NCI-H2227 treated with DMSO at 0.1 percent for 48 hours (cell line): Measurements from ENCODE around the gene SLC27A2.

Experiments
- DNase-seq: peaks from one replicate; lab custom pipeline; 2025; lab: John Stamatoyannopoulos, UW

Gene SLC27A2

DNA sequence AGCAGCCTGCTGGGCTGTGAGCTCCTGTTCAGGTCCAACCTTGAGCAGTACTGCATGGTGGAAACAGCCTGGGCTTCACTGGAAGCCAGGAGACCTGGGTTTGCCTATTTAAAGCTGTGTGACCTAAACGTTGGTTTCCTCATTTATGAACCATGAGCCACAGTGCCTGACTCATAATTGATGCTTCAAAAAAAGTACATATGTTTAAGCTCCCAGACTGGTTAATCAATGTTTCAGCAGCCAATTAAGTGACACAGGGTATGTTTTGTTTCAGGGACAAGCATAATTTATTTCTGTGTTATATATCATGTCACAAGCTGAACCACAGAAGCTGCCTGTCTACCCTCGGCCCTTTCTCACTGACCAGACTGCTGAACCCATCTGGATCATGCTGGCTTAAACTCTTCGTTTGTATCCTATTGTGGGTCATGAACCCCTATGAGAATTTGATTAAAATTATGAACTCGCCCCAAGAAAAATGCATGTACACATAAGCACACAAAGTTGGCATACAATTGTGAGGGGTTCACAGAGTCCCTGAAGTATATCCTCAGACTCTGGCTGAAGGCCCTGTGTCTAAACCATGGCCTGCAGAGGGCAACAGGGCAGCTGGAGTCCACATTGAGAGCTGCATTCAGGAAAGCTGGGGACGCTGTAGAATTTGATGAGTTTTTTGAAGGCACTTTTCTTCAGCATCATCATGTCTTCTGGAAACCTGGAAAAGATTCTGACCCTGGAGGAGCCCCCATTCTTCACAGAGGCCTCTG lies 59.9 kb downstream of the SLC27A2 start:
- no peak for DNase-seq

DNA sequence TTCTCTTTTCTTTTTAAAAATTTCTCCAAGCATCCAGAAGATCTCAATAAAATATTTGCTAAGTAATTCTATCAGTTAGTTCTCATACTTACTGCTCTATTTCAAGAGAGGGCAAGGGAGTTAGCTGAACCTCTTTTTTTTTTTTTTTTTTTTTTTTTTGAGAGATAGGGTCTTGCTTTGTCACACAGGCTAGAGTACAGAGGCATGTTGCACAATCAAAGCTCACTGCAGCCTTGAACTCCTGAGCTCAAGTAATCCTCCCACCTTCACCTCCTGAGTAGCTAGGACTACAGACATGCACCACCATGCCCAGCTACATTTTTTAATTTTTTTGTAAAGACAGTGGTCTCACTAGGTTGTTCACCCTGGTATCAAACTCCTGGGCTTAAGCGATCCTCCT lies 62.2 kb downstream of the SLC27A2 start:
- DNase-seq: no peak

DNA sequence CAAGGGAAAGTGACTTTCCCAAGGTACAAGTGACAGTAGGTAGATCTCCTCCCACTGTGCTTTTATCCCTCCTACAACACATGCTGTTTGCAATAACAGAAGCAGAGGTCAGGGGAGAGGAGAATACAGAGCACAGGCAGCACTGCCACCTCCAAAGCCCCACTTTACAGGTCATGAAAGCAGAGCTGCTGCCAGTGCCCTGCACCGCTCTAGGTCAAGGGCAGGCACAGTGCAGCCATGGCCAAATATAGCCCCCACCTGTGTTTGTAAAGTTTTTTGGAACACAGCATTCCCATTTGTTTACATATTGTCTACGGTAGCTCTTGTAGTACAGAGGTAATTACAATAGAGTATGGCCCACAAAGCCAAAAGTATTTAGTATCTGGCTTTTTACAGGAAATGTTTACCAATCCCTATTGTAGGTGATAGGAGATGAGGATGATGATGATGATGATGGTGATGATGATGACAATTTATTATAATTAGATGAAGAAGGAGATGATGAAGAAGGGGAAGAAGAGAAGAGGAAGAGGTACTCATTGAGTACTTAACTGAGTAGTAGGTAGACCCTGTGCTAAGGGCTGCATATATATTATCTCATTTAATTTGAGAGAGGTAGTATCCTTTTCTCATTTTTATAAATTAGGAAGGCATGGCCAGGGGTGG lies 63.1 kb downstream of the SLC27A2 start:
- DNase-seq: no peak

DNA sequence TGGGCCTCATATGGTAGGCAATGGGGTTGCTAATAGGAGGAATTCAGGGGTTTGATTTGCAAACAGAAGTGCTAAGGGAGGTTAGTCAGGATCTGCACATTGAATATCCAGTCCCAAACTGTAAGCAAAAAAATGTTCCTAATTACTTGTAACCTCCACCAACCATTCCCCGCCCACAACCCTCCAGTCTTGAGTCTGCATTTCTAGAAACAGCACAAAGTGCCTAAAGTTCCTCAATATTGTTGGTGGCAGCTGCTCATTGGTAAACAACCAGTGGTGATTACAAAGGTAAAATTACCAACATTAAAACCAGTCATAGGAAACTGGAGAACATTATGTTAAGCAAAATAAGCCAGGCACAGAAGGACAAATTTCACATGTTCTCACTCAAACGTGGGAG lies 64.6 kb downstream of the SLC27A2 start:
- no peak for DNase-seq

DNA sequence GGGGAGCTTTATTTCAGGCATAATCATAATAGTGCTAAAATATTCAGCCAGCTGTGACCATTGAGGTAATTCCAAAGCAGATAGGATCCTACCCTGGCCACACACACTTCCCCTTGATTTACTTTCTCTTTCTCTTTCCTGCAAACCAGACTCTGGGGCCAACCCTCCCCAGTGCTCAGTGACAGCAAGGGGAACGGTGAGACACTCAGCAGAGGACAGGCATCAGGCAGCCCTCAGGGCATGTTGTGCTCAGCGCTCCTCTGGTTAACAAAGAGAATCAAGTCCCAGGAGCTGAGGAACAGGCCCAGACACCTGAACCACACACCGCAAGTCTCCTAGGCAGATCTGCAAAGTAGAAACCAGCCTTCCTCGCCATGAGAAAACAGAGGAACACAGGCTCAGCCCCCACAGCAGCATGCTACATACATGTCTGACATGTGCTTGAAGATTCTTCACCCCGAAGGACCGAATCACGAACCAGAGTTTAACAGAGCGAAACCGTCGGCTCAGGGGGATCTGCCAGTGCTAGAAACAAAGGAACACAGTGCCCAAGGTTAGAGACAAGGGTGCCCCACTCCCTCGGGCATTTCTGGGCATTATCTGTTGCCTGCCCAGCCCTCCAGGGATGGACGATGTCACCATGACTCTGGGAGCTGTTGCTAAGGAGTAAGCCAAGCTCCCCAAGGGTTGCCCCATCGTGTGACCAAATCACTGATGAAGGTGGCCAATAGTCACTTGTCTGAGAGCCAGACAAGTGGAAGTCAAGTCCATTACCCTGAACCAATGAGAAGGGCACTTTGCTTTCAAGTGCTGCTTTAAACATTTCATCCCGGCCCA lies 66.0 kb downstream of the SLC27A2 start:
- no peak for DNase-seq

DNA sequence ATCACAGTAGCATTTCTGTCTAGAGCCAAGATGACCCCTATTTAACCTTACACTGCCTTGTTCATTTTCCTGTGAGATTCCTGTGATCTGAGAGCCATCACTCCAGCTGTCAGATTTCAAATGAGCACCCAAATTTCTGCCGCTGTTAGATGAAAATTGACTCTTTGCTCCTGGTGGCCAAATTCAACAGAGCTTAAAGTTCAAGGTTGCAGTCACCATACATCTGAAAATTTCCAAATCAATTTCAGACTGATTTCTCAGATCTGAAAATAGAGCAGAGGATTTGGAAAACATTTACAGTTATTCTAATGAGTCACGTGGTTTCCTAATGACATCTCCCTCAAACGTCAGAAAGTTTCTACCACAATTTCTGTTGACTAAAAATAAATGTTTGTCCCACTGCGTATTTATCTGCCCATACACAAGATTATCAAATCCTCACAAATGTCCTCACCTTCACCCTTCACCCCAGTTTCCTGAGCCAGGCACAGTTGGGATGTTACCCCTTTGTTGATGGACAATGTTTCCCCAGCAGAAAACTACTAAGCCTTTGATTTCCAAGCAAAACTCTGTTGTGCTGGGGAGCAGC lies 67.1 kb downstream of the SLC27A2 start:
- no peak for DNase-seq

DNA sequence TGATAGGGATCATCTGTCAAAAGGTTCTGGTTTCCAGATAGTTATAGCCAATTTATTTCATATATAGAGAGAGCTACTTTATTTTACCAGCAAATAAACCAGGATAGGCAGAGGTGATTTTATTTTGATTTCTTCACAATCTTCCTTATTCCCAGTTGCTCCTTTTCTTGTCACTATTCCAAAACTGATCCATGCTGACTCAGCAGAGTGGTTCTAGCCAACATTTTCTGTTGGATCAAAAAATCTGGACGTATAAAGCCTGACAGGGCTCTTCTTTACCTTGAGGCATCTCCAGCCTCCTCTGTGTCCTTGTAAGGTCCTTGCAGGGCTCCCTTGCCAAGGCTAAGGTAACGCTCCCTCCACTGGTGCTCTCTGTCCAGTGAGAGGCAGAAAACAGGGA lies 67.7 kb downstream of the SLC27A2 start:
- DNase-seq: no peak

DNA sequence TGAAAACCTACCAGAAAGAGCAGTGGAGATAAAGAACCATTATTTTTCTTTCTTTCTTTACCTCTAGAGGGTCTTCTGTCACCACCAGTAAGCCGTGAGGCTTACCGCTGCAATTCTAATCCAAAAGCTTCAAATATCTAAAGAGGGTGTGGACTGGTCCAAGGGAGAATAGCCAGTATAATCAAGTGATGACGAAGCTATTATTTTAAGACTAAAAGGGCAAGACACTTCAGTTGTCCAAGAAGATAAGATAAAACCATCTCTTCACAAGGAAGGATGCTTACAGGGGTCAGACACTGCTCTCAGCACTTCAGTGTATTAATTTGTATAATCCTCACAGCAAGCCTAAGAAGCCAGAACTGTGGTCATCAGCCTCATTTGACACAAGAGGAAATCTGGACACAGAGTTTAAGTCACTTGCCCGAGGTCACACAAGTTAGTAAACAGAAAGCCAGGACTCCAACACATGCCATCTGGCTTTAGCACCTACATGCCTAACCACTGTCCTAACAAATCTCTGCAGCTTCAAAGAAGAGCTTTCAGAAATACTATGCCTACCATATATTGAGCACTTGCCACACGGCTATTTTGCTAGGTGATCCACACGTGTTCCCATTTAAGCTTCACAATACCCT lies 68.9 kb downstream of the SLC27A2 start:
- no peak for DNase-seq

DNA sequence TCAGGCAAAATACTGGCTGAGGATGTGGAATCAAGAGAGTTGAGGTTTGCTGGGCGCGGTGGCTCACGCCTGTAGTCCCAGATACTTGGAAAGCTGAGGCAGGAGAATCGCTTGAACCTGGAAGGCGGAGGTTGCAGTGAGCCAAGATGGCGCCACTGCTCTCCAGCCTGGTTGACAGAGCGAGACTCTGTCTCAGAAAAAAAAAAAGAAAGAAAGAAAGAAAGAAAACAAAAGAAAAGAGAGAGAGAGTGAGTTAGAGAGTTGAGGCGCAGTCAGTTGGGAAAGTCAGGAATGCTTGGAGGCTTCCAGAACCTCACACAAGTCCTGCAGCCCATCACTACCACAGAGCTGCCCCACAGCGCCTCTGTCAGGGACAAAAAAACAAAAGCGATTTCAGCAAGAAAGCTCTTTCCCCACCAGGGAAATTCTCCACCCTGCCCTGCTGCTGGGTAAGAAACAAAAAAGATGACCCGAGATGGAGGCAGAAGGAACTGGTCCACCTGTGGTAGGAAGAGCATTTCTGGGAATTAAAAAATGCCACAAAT lies 69.7 kb downstream of the SLC27A2 start:
- DNase-seq: no peak

DNA sequence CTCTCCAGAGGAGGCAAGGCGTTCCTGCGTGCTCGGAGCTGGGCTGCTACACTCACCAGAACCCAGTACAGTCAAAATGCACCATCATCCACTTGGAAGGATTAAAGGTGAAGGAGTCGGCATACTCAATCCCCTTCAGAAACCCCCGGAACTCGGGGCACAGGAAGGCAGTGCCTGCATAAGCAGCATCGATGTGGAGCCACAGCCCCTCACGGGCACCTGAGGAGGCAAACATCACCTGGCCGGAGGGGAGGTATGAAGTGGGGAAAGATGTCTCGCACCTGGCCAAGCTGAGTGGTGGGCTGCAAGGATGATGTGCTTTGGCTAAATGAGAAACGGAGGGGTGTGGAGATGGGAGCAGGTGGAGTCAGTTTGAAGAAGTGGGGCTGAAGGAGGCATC lies 70.6 kb downstream of the SLC27A2 start:
- DNase-seq: no peak

DNA sequence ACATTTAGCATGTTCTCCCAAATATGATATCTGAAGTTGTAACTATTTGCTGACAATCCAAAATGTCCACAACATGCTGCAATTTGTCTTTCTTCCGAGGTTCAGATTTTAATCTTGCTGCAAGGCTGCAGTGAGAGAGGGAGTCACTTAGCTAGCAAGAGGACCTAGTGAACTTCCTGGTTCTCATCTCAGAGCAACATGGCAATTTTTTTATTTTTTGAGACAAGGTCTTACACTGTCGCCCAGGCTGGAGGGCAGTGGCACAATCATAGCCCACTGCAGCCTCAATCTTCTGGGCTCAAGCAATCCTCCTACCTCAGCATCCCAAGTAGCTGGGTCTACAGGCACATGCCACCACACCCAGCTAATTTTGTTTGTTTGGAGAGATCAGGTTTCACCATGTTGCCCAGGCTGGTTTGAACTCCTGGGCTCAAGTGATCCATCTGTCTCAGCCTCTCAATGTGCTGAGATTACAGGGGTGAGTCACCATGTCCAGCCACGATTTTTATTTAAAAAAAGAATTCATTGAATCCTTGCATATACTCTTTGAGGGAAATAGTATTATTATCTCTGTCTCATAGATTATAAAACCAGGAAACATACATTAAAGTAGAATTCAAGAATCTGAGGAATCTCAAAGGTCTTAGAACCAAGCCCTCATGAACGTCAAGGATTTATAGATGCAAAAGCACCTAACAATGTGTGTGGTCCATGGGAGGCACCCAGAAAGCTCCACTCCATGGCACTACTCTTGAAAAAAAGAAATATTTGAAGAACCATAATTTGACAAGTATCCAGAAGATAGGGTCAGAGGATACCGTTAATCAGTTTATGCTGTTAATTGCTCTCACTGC lies 74.4 kb downstream of the SLC27A2 start:
- no peak for DNase-seq

DNA sequence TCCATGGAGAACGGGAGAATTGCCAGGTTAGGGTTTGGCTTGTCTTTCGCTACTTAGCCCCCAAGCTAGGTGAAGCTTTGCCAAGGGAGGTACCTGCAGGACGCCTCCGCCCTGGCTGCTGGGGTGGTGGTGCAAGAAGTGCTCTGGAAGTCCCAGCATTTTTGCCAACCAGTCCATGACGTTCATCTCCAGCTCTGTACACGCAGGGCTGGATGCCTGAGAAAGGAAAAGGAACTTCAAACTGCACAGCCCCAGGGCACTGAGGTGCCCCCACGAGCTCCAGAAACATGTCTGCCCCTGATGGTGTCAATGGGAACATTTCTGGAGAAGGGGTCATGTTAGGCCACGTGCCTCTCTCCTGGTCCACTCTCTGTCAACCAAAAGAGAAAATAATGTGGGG lies 75.3 kb downstream of the SLC27A2 start:
- DNase-seq: no peak

DNA sequence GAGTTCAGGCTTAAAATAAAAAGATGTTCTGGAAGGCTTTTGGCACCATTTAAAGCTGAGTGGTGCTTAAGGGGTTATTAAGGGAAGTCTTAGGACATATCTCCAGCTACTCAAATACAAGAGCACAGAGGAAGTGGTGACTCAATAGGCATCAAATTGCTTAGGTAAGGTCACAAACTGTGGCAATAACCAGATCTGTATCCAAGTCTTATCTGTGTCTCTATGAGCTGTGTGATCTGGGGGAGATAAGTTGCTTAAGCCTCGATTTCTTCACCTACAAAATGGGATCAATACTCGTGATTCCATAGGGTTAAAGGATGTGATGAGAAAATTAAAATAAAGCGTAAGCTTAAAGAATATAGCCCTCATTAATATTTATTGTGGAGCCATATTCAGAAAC lies 75.9 kb downstream of the SLC27A2 start:
- no peak for DNase-seq

DNA sequence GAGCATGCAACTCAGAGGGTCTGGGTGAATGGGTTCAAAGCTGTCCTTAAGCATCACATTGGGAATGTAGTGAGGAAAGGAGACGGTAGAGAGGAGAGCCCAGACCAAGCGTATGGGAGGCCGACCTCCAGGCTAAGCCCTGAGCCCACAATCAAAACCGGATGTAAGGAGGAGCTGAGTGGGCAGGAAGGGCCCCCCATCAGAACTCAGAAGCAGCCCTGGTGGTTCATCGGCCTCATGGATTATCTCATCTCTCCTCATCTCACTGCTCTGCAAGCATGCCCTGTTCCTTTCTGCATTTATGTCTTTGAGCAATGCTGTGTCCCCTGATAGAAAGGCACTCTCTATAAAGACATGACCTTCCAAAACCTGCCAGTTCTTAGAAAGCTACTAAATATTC lies 77.3 kb downstream of the SLC27A2 start:
- DNase-seq: no peak

DNA sequence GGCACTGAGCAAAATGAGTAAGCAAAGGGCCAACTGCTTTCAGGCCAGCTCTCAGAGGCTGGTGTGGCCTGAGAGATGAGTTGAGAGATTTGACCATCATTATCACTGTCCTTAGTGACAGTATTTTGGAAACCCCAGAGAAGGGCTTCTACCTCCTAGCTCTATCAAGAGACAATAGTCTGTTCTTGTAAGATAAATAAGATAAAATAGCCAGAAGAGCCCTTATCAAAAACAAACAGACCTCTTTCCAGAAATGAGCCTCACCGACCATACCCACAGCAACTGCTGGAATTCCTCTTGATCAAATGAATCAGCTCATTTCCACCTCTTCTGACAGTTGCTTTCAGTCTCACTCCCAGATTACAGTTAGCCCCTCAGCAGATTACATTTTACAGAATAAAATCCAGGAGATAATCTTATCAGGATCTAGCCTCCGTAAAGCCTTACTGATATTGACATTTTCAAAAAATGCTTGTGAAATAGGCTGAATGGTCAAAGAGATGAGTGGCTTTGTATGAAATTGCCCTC lies 79.0 kb downstream of the SLC27A2 start:
- no peak for DNase-seq

DNA sequence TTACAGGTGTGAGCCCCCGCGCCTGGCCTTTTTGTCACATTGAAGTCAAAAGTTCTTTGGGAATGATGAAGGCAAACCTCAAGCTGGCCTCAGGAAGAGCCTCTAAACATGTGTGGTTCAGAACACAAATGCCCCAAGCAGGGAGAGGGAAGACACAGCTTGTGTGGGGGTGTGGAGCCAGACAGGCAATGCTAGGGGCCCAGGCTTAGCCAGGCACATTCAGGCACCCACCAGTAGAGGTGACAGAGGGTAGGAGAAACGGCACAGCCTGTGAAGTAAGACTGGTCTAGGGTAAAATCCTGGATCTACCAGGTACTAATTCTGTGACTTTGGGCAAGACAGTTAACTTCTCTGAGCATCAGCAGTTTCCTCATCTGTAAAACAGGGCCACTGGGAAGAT lies 80.0 kb downstream of the SLC27A2 start:
- no peak for DNase-seq

DNA sequence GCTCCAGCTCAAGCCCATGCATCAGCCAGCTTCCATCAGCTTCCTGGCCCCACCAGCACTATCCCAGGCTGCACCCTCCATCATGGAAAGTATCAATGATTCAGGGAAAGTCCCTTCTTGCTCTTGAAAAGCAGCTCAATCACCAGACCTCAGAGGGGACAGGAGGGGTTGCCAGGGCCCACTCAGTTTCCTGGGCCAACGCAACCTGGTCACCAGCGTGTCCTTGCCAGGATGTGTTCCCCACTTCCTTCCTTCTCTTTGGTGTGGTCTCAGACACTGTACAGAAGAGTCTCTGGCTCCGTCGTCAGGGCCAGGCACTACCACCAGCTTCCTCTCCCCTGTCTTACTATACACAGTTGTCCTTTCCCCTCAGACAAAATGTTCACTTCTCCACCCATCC lies 80.5 kb downstream of the SLC27A2 start:
- no peak for DNase-seq

DNA sequence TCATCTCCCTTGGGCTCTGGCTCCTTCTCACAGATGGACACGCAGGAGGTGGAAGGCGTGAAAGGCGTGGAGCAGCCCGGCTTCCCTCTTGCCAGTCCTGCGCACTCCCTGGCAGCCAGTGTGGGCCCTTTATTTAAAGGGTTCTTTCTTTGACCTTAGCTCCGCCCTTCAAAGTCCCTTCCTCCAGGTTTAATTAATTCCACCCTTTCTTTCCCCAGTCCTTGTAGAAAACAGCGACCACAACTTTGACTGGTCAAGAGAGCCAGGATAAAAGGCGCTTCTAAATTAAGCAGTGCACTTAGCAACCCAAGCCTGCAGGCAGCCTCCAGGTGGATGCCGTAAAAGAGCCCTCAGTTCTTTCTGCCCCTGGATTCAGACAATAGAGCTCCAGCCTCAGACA lies 83.6 kb downstream of the SLC27A2 start, which contains the start of gene HDC:
Gene HDC (minus strand): TSS at position 107 of the 400 bp plus-strand sequence. CDS start 103 bp downstream, at position 4.
- no peak for DNase-seq

DNA sequence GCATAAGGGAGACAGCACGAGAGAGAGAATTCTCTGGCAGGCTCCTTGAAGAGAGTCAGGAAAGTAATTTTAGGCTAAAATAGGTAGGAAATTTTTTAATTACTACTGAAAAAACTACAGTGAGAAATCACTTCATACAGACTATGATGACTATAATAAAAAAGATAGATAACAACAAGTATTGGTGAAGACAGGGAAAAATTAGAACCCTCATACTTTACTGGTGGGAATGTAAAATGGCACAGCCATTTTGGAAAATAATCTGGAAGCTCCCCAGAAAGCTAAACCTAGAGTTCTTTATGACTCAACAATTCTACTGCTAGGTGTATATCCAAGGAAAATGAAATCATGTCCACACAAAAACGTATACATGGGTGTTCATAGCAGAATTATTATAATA lies 85.6 kb downstream of the SLC27A2 start:
- DNase-seq: no peak

DNA sequence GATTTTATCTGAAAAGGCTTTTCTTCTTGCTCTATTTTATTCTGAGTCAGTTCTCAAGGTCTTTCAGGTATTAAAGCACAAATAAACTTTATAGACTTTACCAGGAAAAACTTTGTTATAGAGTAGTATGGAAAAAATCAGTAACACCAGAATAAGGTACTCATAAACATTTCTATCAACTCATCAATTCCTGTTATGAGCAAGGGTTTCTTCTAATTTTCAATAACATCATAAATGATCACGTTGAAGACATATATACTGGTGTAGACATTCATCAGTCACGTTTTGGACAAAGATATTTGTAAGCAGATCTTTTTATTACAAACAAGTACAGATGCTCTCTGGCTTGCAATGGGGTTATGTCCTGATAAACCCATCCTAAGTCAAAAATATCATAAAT lies 93.1 kb downstream of the SLC27A2 start:
- no peak for DNase-seq
